ENCODE data around the gene METTL16. TPM values are rescaled to one million over a fixed set of nuclear protein-coding genes. Genes with fewer than 3 reads are reported as not detected.

Gene METTL16
- total RNA-seq, 2 donors from 2014 or later: 46.6 to 47.9 TPM

DNA sequence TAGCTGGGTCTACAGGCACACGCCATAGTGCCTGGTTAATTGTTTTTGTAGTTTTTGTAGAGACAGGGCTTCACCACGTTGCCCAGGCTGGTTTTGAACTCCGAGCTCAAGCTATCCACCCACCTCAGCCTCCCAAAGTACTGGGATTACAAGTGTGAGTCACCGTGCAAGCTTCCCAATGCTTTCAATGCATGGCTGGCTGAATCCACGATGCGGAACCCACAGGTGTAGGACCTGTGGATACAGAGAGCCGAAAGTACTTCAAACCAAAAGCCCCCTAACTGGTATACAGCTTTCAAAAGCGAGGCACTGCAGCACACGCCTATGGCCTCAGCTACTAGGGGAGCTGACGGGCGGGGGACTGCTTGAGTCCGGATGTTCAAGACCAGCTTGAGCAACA, 44.8 kb downstream of the METTL16 start:
- WGBS: 98% methylated on average over 12 of the region's 12 CpGs
- H3K27ac ChIP-seq: no peak overlapping the region
- peaks cover 0 to 15% of the 10 kb centered on the region in 2 donors for H3K36me3 ChIP-seq
- intact Hi-C loops (cut with DNase I): no loop called here
- H3K4me3 ChIP-seq: no peak overlapping the region
- H3K4me1 ChIP-seq (replicated peaks): no peaks in the 10 kb centered on the region
- no peaks in the 10 kb centered on the region for H3K27me3 ChIP-seq (replicated peaks; ENCODE audit: insufficient read depth)
- TF ChIP-seq, protein P1, sequence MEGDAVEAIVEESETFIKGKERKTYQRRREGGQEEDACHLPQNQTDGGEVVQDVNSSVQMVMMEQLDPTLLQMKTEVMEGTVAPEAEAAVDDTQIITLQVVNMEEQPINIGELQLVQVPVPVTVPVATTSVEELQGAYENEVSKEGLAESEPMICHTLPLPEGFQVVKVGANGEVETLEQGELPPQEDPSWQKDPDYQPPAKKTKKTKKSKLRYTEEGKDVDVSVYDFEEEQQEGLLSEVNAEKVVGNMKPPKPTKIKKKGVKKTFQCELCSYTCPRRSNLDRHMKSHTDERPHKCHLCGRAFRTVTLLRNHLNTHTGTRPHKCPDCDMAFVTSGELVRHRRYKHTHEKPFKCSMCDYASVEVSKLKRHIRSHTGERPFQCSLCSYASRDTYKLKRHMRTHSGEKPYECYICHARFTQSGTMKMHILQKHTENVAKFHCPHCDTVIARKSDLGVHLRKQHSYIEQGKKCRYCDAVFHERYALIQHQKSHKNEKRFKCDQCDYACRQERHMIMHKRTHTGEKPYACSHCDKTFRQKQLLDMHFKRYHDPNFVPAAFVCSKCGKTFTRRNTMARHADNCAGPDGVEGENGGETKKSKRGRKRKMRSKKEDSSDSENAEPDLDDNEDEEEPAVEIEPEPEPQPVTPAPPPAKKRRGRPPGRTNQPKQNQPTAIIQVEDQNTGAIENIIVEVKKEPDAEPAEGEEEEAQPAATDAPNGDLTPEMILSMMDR (IDR thresholded peaks at IDR 0.05): no peak
- TF ChIP-seq POLR2AphosphoS5 (IDR thresholded peaks at IDR 0.05): no peak
- no peak for TF ChIP-seq POLR2A (IDR thresholded peaks at IDR 0.05)
- H3K9me3 ChIP-seq: no peaks in the 10 kb centered on the region
- no peak for DNase-seq (ENCODE audit: low spot score)

DNA sequence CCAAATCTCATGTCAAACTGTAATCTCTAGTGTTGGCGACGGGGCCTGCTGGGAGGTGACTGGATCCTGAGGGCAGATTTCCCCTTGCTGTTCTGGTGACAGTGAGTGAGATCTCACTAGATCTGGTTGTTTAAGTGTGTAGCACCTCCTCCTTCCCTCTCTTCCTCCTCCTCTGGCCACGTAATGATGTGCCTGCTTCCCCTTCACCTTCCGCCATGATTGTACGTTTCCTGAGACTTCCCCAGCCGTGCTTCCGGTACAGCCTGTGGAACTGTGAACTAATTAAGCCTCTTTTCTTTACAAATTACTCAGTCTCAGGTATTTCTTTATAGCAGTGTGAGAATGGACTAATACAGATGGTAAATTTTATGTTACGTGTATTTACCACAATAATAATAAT, 49.2 kb downstream of the METTL16 start:
- TF ChIP-seq POLR2AphosphoS5 (IDR thresholded peaks at IDR 0.05): no peak
- TF ChIP-seq, protein P1 (IDR thresholded peaks at IDR 0.05): no peak
- no peak for TF ChIP-seq POLR2A (IDR thresholded peaks at IDR 0.05)
- DNase-seq (ENCODE audit: low spot score): no peak
- Histone ChIP-seq H3K4me1 (replicated peaks) (no peaks in the 10 kb centered on the region), H3K4me3 (no peak overlapping the region), H3K36me3 (peaks cover 0 to 15% of the 10 kb centered on the region in 2 donors), H3K9me3 (no peaks in the 10 kb centered on the region), H3K27ac (no peak overlapping the region), H3K27me3 (replicated peaks; ENCODE audit: insufficient read depth) (no peaks in the 10 kb centered on the region)
- WGBS: 89% methylated on average over 8 of the region's 8 CpGs
- intact Hi-C loops (cut with DNase I): no loop called here

DNA sequence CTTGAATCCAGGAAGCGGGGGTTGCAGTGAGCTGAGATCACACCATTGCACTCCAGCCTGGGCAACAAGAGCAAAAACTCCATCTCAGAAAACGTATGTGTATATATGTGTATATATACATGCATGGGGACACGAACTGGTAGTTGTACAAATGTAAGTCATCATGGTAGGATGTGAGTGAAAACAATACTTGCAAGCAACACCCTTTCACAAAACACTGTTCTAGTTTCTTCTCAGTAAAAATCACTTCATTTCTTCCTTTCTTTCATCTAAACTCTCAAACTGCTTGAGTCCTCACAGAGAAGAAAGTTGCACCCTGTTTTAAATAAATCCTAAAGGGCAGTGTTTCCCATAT, 51.8 kb downstream of the METTL16 start:
- Histone ChIP-seq H3K36me3 (peaks cover 0 to 15% of the 10 kb centered on the region in 2 donors), H3K4me3 (no peak overlapping the region), H3K9me3 (no peaks in the 10 kb centered on the region), H3K27me3 (replicated peaks; ENCODE audit: insufficient read depth) (no peaks in the 10 kb centered on the region), H3K4me1 (replicated peaks) (no peaks in the 10 kb centered on the region), H3K27ac (peak overlapping the region in 1 of 2 donors; percentile 15)
- DNase-seq (ENCODE audit: low spot score): no peak
- intact Hi-C loops (cut with DNase I): no loop called here
- TF ChIP-seq POLR2A (IDR thresholded peaks at IDR 0.05) (no peak), POLR2AphosphoS5 (IDR thresholded peaks at IDR 0.05) (no peak)
- TF ChIP-seq, protein P1 (IDR thresholded peaks at IDR 0.05): no peak
- 77% methylated on average over 3 of the region's 3 CpGs for WGBS

DNA sequence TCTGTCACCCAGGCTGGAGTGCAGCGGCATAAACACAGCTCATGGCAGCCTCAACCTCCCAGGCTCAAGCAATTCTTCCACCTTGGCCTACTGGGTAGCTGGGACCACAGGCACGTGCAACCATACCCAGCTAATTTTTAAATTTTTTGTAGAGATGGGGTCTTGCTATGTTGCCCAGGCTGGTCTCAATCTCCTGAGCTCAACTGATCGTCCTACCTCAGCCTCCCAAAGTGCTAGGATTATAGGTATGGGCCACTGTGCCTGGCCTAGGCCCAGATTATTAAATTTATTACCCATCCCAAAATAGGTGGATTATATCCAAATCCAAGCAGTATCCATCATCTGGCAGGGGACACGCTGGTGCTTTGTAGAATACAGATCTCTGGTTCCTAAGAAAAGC, 53.8 kb downstream of the METTL16 start:
- Histone ChIP-seq H3K4me3 (no peak overlapping the region), H3K9me3 (no peaks in the 10 kb centered on the region), H3K27ac (no peak overlapping the region), H3K4me1 (replicated peaks) (no peaks in the 10 kb centered on the region), H3K27me3 (replicated peaks; ENCODE audit: insufficient read depth) (no peaks in the 10 kb centered on the region), H3K36me3 (peaks cover 0 to 3% of the 10 kb centered on the region in 2 donors)
- no peak for DNase-seq (ENCODE audit: low spot score)
- TF ChIP-seq, protein P1 (IDR thresholded peaks at IDR 0.05): no peak
- no peak for TF ChIP-seq POLR2AphosphoS5 (IDR thresholded peaks at IDR 0.05)
- no peak for TF ChIP-seq POLR2A (IDR thresholded peaks at IDR 0.05)
- WGBS: 95% methylated on average over 4 of the region's 4 CpGs
- intact Hi-C loops (cut with DNase I): no loop called here

DNA sequence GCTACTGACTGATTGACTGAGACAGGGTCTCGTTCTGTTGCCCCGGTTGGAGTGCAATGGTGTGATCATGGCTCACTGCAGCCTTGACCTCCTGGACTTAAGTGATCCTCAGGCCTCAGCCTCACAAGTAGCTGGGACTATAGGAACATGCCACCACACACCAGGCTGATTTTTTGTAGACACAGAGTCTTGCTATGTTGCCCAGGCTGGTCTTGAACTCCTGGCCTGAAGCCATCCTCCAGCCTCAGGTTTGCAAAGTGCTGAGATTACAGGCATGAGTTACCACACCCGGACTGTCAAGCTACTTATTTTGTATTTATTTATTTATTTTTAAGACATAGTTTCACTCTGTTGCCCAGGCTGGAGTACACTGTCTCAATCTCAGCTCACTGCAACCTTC, 55.2 kb downstream of the METTL16 start:
- 93% methylated on average over 3 of the region's 3 CpGs for WGBS
- Histone ChIP-seq H3K27ac (no peak overlapping the region), H3K4me3 (no peak overlapping the region), H3K9me3 (no peaks in the 10 kb centered on the region), H3K36me3 (no peaks in the 10 kb centered on the region), H3K27me3 (replicated peaks; ENCODE audit: insufficient read depth) (no peaks in the 10 kb centered on the region), H3K4me1 (replicated peaks) (no peaks in the 10 kb centered on the region)
- TF ChIP-seq, protein P1 (IDR thresholded peaks at IDR 0.05): no peak
- TF ChIP-seq POLR2A (IDR thresholded peaks at IDR 0.05) (no peak), POLR2AphosphoS5 (IDR thresholded peaks at IDR 0.05) (no peak)
- intact Hi-C loops (cut with DNase I): no loop called here
- DNase-seq (ENCODE audit: low spot score): no peak

Measured in prostate gland (tissue), 2 donors.